CD4-positive, alpha-beta T cell (primary cell): ENCODE data around the gene RASGRP4. TPM values are rescaled to one million over a fixed set of nuclear protein-coding genes. Genes with fewer than 3 reads are reported as not detected.

ENCODE experiments used
- ATAC-seq: fragments of 200-7000 bp; cut with Tn5 transposase; one replicate; pipeline ENCODE4 v1.10.0; 2022; ENCODE audit warnings: mild to moderate bottlenecking; ENCODE audit not compliant: poor library complexity
- CTCF ChIA-PET: fragments of 350-600 bp; sonication (Branson Sonifier 250); formaldehyde crosslinking; loops from one replicate; lab custom pipeline; 2021; ENCODE audit warnings: antibody characterized with exemption, inconsistent platforms; lab: Charles Lee
- POLR2A ChIA-PET: fragments of 350-600 bp; sonication (Branson Sonifier 250); formaldehyde crosslinking; loops from one replicate; lab custom pipeline; 2021; ENCODE audit warnings: antibody characterized with exemption, inconsistent platforms; lab: Charles Lee
- DNase-seq, 14 experiments: peaks; one replicate each; pipeline ENCODE4 v3.0.0-alpha.2; 2013 to 2020; ENCODE audit warnings: mixed read lengths in 2 of 14
- H3K27ac ChIP-seq, 2 donors: one replicate each; pipeline versions ENCODE4 v1.5.1 to v1.7.0; 2013; ENCODE audit warnings: low read length in 2 of 2, low read depth in 1 of 2, mild to moderate bottlenecking in 1 of 2
- H3K27me3 ChIP-seq, 2 experiments: 1 replicate in 1 of 2; 2 replicates in 1 of 2; pipeline versions ENCODE4 v1.6.1 to v1.7.0; 2013; ENCODE audit warnings: low read length in 2 of 2, control low read depth in 1 of 2, mild to moderate bottlenecking in 1 of 2, moderate library complexity in 1 of 2; ENCODE audit not compliant: insufficient read depth in 2 of 2, control insufficient read depth in 1 of 2
- H3K36me3 ChIP-seq: one replicate; pipeline ENCODE4 v1.6.1; 2013; ENCODE audit warnings: low read length, control low read depth; ENCODE audit not compliant: insufficient read depth
- H3K4me1 ChIP-seq: one replicate; pipeline ENCODE4 v1.6.1; 2013; ENCODE audit warnings: low read length, control low read depth; ENCODE audit not compliant: insufficient read depth
- H3K4me3 ChIP-seq: one replicate; pipeline ENCODE4 v1.5.1; 2013; ENCODE audit warnings: mild to moderate bottlenecking, low read length, moderate library complexity
- H3K9me3 ChIP-seq, 2 experiments: 1 replicate in 1 of 2; 2 replicates in 1 of 2; pipeline versions ENCODE4 v1.6.1 to v1.7.0; 2013; ENCODE audit warnings: low read length in 2 of 2, mild to moderate bottlenecking in 2 of 2, control low read depth in 1 of 2, moderate library complexity in 1 of 2; ENCODE audit not compliant: control insufficient read depth in 1 of 2, insufficient read depth in 1 of 2
- H3K27ac Mint-ChIP-seq: one replicate; pipeline ENCODE4 v1.8.0; 2020; ENCODE audit warnings: mixed read lengths
- H3K27me3 Mint-ChIP-seq: one replicate; pipeline ENCODE4 v1.8.0; 2021; ENCODE audit warnings: mixed read lengths
- H3K36me3 Mint-ChIP-seq: one replicate; pipeline ENCODE4 v1.8.0; 2021; ENCODE audit warnings: low read depth, mixed read lengths
- H3K4me1 Mint-ChIP-seq: one replicate; pipeline ENCODE4 v1.8.0; 2021; ENCODE audit warnings: low read depth, mixed read lengths
- H3K4me3 Mint-ChIP-seq: one replicate; pipeline ENCODE4 v1.8.0; 2020; ENCODE audit warnings: mild to moderate bottlenecking, mixed read lengths
- H3K9me3 Mint-ChIP-seq: one replicate; pipeline ENCODE4 v1.8.0; 2020; ENCODE audit warnings: mixed read lengths
- CTCF ChIP-seq: fragments of 200-600 bp; IDR thresholded peaks from one replicate; pipeline ENCODE4 v1.8.0; 2022; ENCODE audit warnings: antibody characterized with exemption, mild to moderate bottlenecking
- intact Hi-C, 2 experiments: fragments of 100-400 bp; cut with DNase I in 1 of 2; cut with micrococcal nuclease in 1 of 2; formaldehyde crosslinking; loops; one replicate each; pipeline versions ENCODE4 v1.15.1 to v1.9.0; 2023 to 2025; cut with DNase I, micrococcal nuclease
- total RNA-seq, 174 experiments: library from RNA in 2 of 174; stranded (reverse) in 2 of 174; gene quantifications; one replicate each; pipeline ENCODE4 v1.2.3 and lab custom pipeline; 2021 to 2026

The RASGRP4 gene
- total RNA-seq, 2 experiments from 2014 or later, result 0.30 to 0.45 TPM

GRCh38 chr19:38387550-38388348 is 38.3 kb downstream of the RASGRP4 start, which contains the start of gene GGN:
Gene GGN (minus strand): TSS chr19:38388034. CDS start chr19:38387261, 773 bp downstream.
- Mint-ChIP-seq H3K27ac (peak within 1 kb of the TSS; percentile 70), H3K27me3 (peaks cover 39% of the 10 kb centered on the region), H3K4me3 (peak within 1 kb of the TSS; percentile 94), H3K4me1 (peaks cover 29% of the 10 kb centered on the region), H3K9me3 (no peaks in the 10 kb centered on the region), H3K36me3 (peaks cover 37% of the 10 kb centered on the region)
- Histone ChIP-seq H3K27me3 (peaks cover 17 to 18% of the 10 kb centered on the region in 2 experiments), H3K9me3 (peaks cover 0 to 5% of the 10 kb centered on the region in 2 experiments), H3K4me3 (peak within 1 kb of the TSS; percentile 58), H3K36me3 (peaks cover 10% of the 10 kb centered on the region), H3K27ac (no peak within 1 kb of the TSS), H3K4me1 (peaks cover 44% of the 10 kb centered on the region)
- TF ChIP-seq CTCF, result no peak
- intact Hi-C loops, result loop anchor here (2.0 to 5.0 kb wide), 3 partner anchors 13 to 50 kb away; partner anchors contain the start of genes CATSPERG (in 1 of the 2), FAM98C (in 1 of the 2) and PSMD8 (in 1 of the 2)
- ATAC-seq, result peak; percentile 74
- CTCF ChIA-PET, result interaction anchor here (1.7 to 4.7 kb wide), 3 partner anchors 13 to 52 kb away, joined by 11 to 45 read pairs (median 11); partner anchors contain the start of genes CATSPERG, FAM98C and PSMD8
- POLR2A ChIA-PET, result interaction anchor here (0.6 to 4.3 kb wide), 9 partner anchors 8 to 1070 kb away, joined by 3 to 45 read pairs (median 5); partner anchors contain the start of genes CATSPERG, EIF3K, FAM98C and MRPS12
- DNase-seq, result peak; percentile 59 to 91 (median 75)

- DNase-seq, result peak in 1 of 14 experiments; percentile 40
- H3K27ac Mint-ChIP-seq, result peak overlapping the region; percentile 25
These were observed 39.0 kb downstream of the RASGRP4 start for GRCh38 chr19:38386971-38387549.

More at GRCh38 chr19:38386971-38387549, 39.0 kb downstream of the RASGRP4 start:
- Mint-ChIP-seq H3K27me3 (peaks cover 40% of the 10 kb centered on the region), H3K36me3 (peaks cover 44% of the 10 kb centered on the region), H3K4me1 (peaks cover 29% of the 10 kb centered on the region), H3K9me3 (no peaks in the 10 kb centered on the region), H3K4me3 (peak overlapping the region; percentile 87)
- Histone ChIP-seq H3K27me3 (peaks cover 18 to 20% of the 10 kb centered on the region in 2 experiments), H3K4me1 (peaks cover 44% of the 10 kb centered on the region), H3K36me3 (peaks cover 15% of the 10 kb centered on the region), H3K9me3 (peaks cover 0 to 5% of the 10 kb centered on the region in 2 experiments), H3K4me3 (peak overlapping the region; percentile 58), H3K27ac (no peak overlapping the region)
- ATAC-seq, result no peak
- ChIA-PET CTCF (interaction anchor here (1.7 to 4.7 kb wide), 3 partner anchors 13 to 51 kb away, joined by 11 to 45 read pairs (median 11); partner anchors contain the start of genes CATSPERG, FAM98C and PSMD8), POLR2A (interaction anchor here (0.6 to 4.3 kb wide), 7 partner anchors 9 to 1070 kb away, joined by 3 to 45 read pairs (median 5); partner anchors contain the start of genes CATSPERG, EIF3K, FAM98C and PSMD8)
- no peak for TF ChIP-seq CTCF
- intact Hi-C loops, result loop anchor here in 1 of 2 experiments (5.0 kb wide), 1 partner anchor 50 kb away; the partner anchor contains the start of gene CATSPERG
